GM23338 (cell line): ENCODE measurements around the gene SLC10A2. TPM values are rescaled to one million over a fixed set of nuclear protein-coding genes. Genes with fewer than 3 reads are reported as not detected.

Experiments
- ATAC-seq: fragments of 200-7000 bp; cut with Tn5 transposase; 3 replicates; pipeline ENCODE4 v1.9.1; 2020
- DNase-seq: peaks from one replicate; pipeline ENCODE4 v3.0.0-alpha.2; 2015; ENCODE audit warnings: low spot score
- H2AFZ ChIP-seq: fragments of 200-600 bp; sonication (generic); 2 replicates; pipeline ENCODE4 v1.8.0; 2016; ENCODE audit warnings: antibody characterized with exemption, mild to moderate bottlenecking, moderate library complexity
- H3F3A ChIP-seq: fragments of 200-600 bp; sonication (generic); replicated peaks from 2 replicates; pipeline ENCODE4 v1.8.0; 2017; ENCODE audit warnings: antibody characterized with exemption, mixed run types, low read depth
- H3K27ac ChIP-seq: fragments of 200-600 bp; sonication (generic); 2 replicates; pipeline ENCODE4 v1.6.1; 2016; ENCODE audit warnings: low read depth
- H3K27me3 ChIP-seq: fragments of 200-600 bp; sonication (generic); 2 replicates; pipeline ENCODE4 v1.8.0; 2016; ENCODE audit warnings: mild to moderate bottlenecking, mixed run types, moderate library complexity; ENCODE audit not compliant: insufficient read depth
- H3K36me3 ChIP-seq: fragments of 200-600 bp; sonication (generic); 2 replicates; pipeline ENCODE4 v1.8.0; 2016; ENCODE audit warnings: mild to moderate bottlenecking; ENCODE audit not compliant: insufficient read depth
- H3K4me1 ChIP-seq: fragments of 200-600 bp; sonication (generic); 2 replicates; pipeline ENCODE4 v1.8.0; 2016; ENCODE audit warnings: mild to moderate bottlenecking, moderate library complexity; ENCODE audit not compliant: insufficient read depth
- H3K4me2 ChIP-seq: fragments of 200-600 bp; sonication (generic); 2 replicates; pipeline ENCODE4 v1.7.1; 2017; ENCODE audit warnings: mixed run types
- H3K4me3 ChIP-seq: fragments of 200-600 bp; sonication (generic); 2 replicates; pipeline ENCODE4 v1.6.1; 2016; ENCODE audit warnings: mixed run types
- H3K79me2 ChIP-seq: fragments of 200-600 bp; sonication (generic); replicated peaks from 2 replicates; pipeline ENCODE4 v1.8.0; 2017; ENCODE audit warnings: mild to moderate bottlenecking; ENCODE audit not compliant: insufficient read depth
- H3K9me2 ChIP-seq: fragments of 200-600 bp; sonication (generic); 2 replicates; pipeline ENCODE4 v1.8.0; 2017; ENCODE audit not compliant: insufficient read depth
- H4K20me1 ChIP-seq: fragments of 200-600 bp; sonication (generic); replicated peaks from 2 replicates; pipeline ENCODE4 v1.8.0; 2017; ENCODE audit warnings: mild to moderate bottlenecking; ENCODE audit not compliant: insufficient read depth
- H3K27ac Mint-ChIP-seq: 2 replicates; pipeline ENCODE4 v1.8.0; 2020; ENCODE audit warnings: inconsistent platforms, mild to moderate bottlenecking, moderate library complexity, mixed read lengths
- H3K27me3 Mint-ChIP-seq: 3 replicates; pipeline ENCODE4 v1.8.0; 2022; ENCODE audit warnings: low read depth, mild to moderate bottlenecking, moderate library complexity, mixed read lengths, inconsistent platforms; ENCODE audit not compliant: insufficient read depth, poor library complexity
- H3K36me3 Mint-ChIP-seq: 3 replicates; pipeline ENCODE4 v1.8.0; 2021; ENCODE audit warnings: low read depth, mild to moderate bottlenecking, inconsistent platforms, moderate library complexity, mixed read lengths
- H3K4me1 Mint-ChIP-seq: 3 replicates; pipeline ENCODE4 v1.8.0; 2020; ENCODE audit warnings: mild to moderate bottlenecking, inconsistent platforms, mixed read lengths
- H3K4me3 Mint-ChIP-seq: 3 replicates; pipeline ENCODE4 v1.8.0; 2021; ENCODE audit warnings: moderate library complexity, mild to moderate bottlenecking, inconsistent platforms, mixed read lengths
- H3K9me3 Mint-ChIP-seq: 3 replicates; pipeline ENCODE4 v1.8.0; 2020; ENCODE audit warnings: moderate library complexity, mild to moderate bottlenecking, inconsistent platforms, mixed read lengths
- EZH2phosphoT487 ChIP-seq: fragments of 200-600 bp; sonication (generic); IDR thresholded peaks from one replicate; pipeline ENCODE4 v1.8.1; 2018; ENCODE audit warnings: antibody characterized with exemption; ENCODE audit not compliant: unreplicated experiment
- JUNB ChIP-seq: IDR thresholded peaks from one replicate; pipeline ENCODE4 v1.6.1; 2016; ENCODE audit warnings: antibody characterized with exemption; ENCODE audit not compliant: unreplicated experiment
- NANOG ChIP-seq: IDR thresholded peaks from 2 replicates; pipeline ENCODE4 v1.6.1; 2016; ENCODE audit warnings: antibody characterized with exemption, borderline replicate concordance
- POLR2AphosphoS5 ChIP-seq: IDR thresholded peaks from 2 replicates; pipeline ENCODE4 v1.6.1; 2016; ENCODE audit warnings: antibody characterized with exemption, low read depth
- STAT1 ChIP-seq: IDR thresholded peaks from one replicate; pipeline ENCODE4 v1.6.1; 2016; ENCODE audit warnings: antibody characterized with exemption; ENCODE audit not compliant: unreplicated experiment
- ZNF114 ChIP-seq: fragments of 250-450 bp; sonication (Bioruptor Pico); IDR thresholded peaks from 2 replicates; pipeline ENCODE4 v1.5.0; 2020; ENCODE audit warnings: mild to moderate bottlenecking, moderate library complexity
- ZNF331 ChIP-seq: fragments of 250-450 bp; sonication (Bioruptor Pico); IDR thresholded peaks from 2 replicates; pipeline ENCODE4 v1.5.0; 2020; ENCODE audit warnings: low read depth, mild to moderate bottlenecking, moderate library complexity
- polyA plus RNA-seq: library from polyadenylated mRNA; unstranded; fragments of >200 nt; fragmentation: Nextera tagmentation; extraction: Ambion mirVana; gene quantifications from 2 replicates; pipeline ENCODE4 v1.2.1, GENCODE V29; 2016
- total RNA-seq: library from RNA; depleted of rRNA; stranded (reverse); fragments of >200 nt; shearing (Covaris generic); gene quantifications from 2 replicates; pipeline ENCODE4 v1.2.3, GENCODE V29; 2014
- TF ChIP-seq, protein P1 (sequence below), 2 experiments: fragments of 200-600 bp in 1 of 2; sonication (generic) in 1 of 2; conservative IDR thresholded peaks; 2 replicates each; pipeline versions ENCODE4 v1.5.1 to v1.6.1; 2016 to 2017; ENCODE audit warnings: antibody characterized with exemption in 2 of 2, low read depth in 2 of 2, mild to moderate bottlenecking in 2 of 2, moderate library complexity in 1 of 2
- TF ChIP-seq, protein P2 (sequence below): IDR thresholded peaks from one replicate; pipeline ENCODE4 v1.6.1; 2018; ENCODE audit warnings: antibody characterized with exemption; ENCODE audit not compliant: unreplicated experiment
- TF ChIP-seq, protein P3 (sequence below): fragments of 250-450 bp; sonication (Bioruptor Pico); IDR thresholded peaks from 2 replicates; pipeline ENCODE4 v1.5.0; 2020; ENCODE audit warnings: mild to moderate bottlenecking, moderate library complexity
- TF ChIP-seq, protein P4 (sequence below): IDR thresholded peaks from 2 replicates; pipeline ENCODE4 v1.6.1; 2016; ENCODE audit warnings: antibody characterized with exemption

Gene SLC10A2
- total and polyA plus RNA-seq, 2 experiments from 2014 or later = not detected

DNA sequence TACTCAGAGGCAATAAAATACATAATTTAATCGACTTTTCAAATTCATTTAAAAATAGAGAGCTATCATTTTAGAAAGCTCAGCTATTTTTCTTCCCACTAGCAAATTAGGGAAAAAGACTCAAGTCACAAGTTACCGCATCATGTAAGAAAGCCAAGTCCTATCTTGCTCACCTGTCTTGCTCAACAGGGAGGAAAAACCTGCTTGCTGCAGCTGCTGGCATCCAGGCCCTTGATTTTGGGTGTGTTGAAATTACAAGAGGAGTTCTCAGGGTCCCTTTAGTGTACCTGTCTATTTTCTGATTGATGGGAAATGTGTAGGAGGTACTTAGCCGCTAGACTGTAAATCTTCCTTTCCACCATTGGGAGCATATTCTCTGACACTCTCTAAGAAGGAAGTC, 22.2 kb downstream of the SLC10A2 start:
- TF ChIP-seq, protein P1, sequence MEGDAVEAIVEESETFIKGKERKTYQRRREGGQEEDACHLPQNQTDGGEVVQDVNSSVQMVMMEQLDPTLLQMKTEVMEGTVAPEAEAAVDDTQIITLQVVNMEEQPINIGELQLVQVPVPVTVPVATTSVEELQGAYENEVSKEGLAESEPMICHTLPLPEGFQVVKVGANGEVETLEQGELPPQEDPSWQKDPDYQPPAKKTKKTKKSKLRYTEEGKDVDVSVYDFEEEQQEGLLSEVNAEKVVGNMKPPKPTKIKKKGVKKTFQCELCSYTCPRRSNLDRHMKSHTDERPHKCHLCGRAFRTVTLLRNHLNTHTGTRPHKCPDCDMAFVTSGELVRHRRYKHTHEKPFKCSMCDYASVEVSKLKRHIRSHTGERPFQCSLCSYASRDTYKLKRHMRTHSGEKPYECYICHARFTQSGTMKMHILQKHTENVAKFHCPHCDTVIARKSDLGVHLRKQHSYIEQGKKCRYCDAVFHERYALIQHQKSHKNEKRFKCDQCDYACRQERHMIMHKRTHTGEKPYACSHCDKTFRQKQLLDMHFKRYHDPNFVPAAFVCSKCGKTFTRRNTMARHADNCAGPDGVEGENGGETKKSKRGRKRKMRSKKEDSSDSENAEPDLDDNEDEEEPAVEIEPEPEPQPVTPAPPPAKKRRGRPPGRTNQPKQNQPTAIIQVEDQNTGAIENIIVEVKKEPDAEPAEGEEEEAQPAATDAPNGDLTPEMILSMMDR (conservative IDR thresholded peaks at IDR 0.05; ENCODE audit: low read depth in 2 of 2) = no peak
- TF ChIP-seq, protein P2, sequence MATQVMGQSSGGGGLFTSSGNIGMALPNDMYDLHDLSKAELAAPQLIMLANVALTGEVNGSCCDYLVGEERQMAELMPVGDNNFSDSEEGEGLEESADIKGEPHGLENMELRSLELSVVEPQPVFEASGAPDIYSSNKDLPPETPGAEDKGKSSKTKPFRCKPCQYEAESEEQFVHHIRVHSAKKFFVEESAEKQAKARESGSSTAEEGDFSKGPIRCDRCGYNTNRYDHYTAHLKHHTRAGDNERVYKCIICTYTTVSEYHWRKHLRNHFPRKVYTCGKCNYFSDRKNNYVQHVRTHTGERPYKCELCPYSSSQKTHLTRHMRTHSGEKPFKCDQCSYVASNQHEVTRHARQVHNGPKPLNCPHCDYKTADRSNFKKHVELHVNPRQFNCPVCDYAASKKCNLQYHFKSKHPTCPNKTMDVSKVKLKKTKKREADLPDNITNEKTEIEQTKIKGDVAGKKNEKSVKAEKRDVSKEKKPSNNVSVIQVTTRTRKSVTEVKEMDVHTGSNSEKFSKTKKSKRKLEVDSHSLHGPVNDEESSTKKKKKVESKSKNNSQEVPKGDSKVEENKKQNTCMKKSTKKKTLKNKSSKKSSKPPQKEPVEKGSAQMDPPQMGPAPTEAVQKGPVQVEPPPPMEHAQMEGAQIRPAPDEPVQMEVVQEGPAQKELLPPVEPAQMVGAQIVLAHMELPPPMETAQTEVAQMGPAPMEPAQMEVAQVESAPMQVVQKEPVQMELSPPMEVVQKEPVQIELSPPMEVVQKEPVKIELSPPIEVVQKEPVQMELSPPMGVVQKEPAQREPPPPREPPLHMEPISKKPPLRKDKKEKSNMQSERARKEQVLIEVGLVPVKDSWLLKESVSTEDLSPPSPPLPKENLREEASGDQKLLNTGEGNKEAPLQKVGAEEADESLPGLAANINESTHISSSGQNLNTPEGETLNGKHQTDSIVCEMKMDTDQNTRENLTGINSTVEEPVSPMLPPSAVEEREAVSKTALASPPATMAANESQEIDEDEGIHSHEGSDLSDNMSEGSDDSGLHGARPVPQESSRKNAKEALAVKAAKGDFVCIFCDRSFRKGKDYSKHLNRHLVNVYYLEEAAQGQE = no peak
- TF ChIP-seq EZH2phosphoT487 (no peak), POLR2AphosphoS5 (no peak), NANOG (no peak), ZNF331 (no peak), JUNB (no peak), ZNF114 (CRISPR knock-in tag) (no peak), STAT1 (no peak)
- TF ChIP-seq, protein P3, sequence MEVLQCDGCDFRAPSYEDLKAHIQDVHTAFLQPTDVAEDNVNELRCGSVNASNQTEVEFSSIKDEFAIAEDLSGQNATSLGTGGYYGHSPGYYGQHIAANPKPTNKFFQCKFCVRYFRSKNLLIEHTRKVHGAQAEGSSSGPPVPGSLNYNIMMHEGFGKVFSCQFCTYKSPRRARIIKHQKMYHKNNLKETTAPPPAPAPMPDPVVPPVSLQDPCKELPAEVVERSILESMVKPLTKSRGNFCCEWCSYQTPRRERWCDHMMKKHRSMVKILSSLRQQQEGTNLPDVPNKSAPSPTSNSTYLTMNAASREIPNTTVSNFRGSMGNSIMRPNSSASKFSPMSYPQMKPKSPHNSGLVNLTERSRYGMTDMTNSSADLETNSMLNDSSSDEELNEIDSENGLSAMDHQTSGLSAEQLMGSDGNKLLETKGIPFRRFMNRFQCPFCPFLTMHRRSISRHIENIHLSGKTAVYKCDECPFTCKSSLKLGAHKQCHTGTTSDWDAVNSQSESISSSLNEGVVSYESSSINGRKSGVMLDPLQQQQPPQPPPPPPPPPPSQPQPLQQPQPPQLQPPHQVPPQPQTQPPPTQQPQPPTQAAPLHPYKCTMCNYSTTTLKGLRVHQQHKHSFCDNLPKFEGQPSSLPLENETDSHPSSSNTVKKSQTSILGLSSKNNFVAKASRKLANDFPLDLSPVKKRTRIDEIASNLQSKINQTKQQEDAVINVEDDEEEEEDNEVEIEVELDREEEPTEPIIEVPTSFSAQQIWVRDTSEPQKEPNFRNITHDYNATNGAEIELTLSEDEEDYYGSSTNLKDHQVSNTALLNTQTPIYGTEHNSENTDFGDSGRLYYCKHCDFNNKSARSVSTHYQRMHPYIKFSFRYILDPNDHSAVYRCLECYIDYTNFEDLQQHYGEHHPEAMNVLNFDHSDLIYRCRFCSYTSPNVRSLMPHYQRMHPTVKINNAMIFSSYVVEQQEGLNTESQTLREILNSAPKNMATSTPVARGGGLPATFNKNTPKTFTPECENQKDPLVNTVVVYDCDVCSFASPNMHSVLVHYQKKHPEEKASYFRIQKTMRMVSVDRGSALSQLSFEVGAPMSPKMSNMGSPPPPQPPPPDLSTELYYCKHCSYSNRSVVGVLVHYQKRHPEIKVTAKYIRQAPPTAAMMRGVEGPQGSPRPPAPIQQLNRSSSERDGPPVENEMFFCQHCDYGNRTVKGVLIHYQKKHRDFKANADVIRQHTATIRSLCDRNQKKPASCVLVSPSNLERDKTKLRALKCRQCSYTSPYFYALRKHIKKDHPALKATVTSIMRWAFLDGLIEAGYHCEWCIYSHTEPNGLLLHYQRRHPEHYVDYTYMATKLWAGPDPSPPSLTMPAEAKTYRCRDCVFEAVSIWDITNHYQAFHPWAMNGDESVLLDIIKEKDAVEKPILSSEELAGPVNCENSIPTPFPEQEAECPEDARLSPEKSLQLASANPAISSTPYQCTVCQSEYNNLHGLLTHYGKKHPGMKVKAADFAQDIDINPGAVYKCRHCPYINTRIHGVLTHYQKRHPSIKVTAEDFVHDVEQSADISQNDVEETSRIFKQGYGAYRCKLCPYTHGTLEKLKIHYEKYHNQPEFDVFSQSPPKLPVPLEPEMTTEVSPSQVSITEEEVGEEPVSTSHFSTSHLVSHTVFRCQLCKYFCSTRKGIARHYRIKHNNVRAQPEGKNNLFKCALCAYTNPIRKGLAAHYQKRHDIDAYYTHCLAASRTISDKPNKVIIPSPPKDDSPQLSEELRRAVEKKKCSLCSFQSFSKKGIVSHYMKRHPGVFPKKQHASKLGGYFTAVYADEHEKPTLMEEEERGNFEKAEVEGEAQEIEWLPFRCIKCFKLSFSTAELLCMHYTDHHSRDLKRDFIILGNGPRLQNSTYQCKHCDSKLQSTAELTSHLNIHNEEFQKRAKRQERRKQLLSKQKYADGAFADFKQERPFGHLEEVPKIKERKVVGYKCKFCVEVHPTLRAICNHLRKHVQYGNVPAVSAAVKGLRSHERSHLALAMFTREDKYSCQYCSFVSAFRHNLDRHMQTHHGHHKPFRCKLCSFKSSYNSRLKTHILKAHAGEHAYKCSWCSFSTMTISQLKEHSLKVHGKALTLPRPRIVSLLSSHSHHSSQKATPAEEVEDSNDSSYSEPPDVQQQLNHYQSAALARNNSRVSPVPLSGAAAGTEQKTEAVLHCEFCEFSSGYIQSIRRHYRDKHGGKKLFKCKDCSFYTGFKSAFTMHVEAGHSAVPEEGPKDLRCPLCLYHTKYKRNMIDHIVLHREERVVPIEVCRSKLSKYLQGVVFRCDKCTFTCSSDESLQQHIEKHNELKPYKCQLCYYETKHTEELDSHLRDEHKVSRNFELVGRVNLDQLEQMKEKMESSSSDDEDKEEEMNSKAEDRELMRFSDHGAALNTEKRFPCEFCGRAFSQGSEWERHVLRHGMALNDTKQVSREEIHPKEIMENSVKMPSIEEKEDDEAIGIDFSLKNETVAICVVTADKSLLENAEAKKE (CRISPR knock-in tag) = no peak
- TF ChIP-seq, protein P4, sequence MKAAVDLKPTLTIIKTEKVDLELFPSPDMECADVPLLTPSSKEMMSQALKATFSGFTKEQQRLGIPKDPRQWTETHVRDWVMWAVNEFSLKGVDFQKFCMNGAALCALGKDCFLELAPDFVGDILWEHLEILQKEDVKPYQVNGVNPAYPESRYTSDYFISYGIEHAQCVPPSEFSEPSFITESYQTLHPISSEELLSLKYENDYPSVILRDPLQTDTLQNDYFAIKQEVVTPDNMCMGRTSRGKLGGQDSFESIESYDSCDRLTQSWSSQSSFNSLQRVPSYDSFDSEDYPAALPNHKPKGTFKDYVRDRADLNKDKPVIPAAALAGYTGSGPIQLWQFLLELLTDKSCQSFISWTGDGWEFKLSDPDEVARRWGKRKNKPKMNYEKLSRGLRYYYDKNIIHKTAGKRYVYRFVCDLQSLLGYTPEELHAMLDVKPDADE = no peak

More for the DNA sequence above, 22.2 kb downstream of the SLC10A2 start:
- 0 out of 3 replicates have a peak, but pooled peaks cover 5% of the 10 kb centered on the region for H3K4me1 Mint-ChIP-seq
- no peak overlapping the region for H3K27ac ChIP-seq
- H3K27me3 ChIP-seq = no peaks in the 10 kb centered on the region
- no peak overlapping the region for H3K4me3 Mint-ChIP-seq
- no peaks in the 10 kb centered on the region for H3K9me3 Mint-ChIP-seq
- no peak for DNase-seq
- no peak overlapping the region for H3K27ac Mint-ChIP-seq
- H3K27me3 Mint-ChIP-seq = no peaks in the 10 kb centered on the region
- H3K4me1 ChIP-seq = no peaks in the 10 kb centered on the region
- H4K20me1 ChIP-seq = no peaks in the 10 kb centered on the region
- no peaks in the 10 kb centered on the region for H3F3A ChIP-seq
- H2AFZ ChIP-seq = no peak overlapping the region
- no peaks in the 10 kb centered on the region for H3K79me2 ChIP-seq
- H3K4me3 ChIP-seq = no peak overlapping the region
- H3K36me3 ChIP-seq = no peaks in the 10 kb centered on the region
- peaks cover 3% of the 10 kb centered on the region; the same call in 1 of the 2 replicates for H3K9me2 ChIP-seq
- no peak overlapping the region for H3K4me2 ChIP-seq
- ATAC-seq = no peak
- no peaks in the 10 kb centered on the region for H3K36me3 Mint-ChIP-seq
